HEK293T (cell line): Measurements from ENCODE around the gene MAX.

Experiments
- BHLHE40 ChIP-seq: fragments of 450-650 bp; IDR thresholded peaks from 2 replicates; pipeline ENCODE4 v1.6.1; 2016; ENCODE audit warnings: mild to moderate bottlenecking, moderate library complexity, borderline replicate concordance
- ELF4 ChIP-seq: fragments of 450-650 bp; IDR thresholded peaks from 2 replicates; pipeline ENCODE4 v1.6.1; 2017; ENCODE audit warnings: antibody characterized with exemption
- FOXA1 ChIP-seq: fragments of 450-650 bp; IDR thresholded peaks from 2 replicates; pipeline ENCODE4 v1.6.1; 2016; ENCODE audit warnings: mild to moderate bottlenecking
- FOXK2 ChIP-seq: fragments of 450-650 bp; IDR thresholded peaks from 2 replicates; pipeline ENCODE4 v1.6.1; 2016; ENCODE audit warnings: mild to moderate bottlenecking
- FOXM1 ChIP-seq: fragments of 450-650 bp; IDR thresholded peaks from 2 replicates; pipeline ENCODE4 v1.6.1; 2017; ENCODE audit warnings: mild to moderate bottlenecking, borderline replicate concordance
- HDGF ChIP-seq: fragments of 450-650 bp; IDR thresholded peaks from 2 replicates; pipeline ENCODE4 v1.6.1; 2017; ENCODE audit warnings: antibody characterized with exemption, borderline replicate concordance
- L3MBTL2 ChIP-seq: fragments of 450-650 bp; conservative IDR thresholded peaks from 2 replicates; pipeline ENCODE4 v1.6.1; 2016; ENCODE audit warnings: mild to moderate bottlenecking
- SP1 ChIP-seq: fragments of 450-650 bp; IDR thresholded peaks from 2 replicates; pipeline ENCODE4 v1.6.1; 2017
- SUZ12 ChIP-seq: fragments of 450-650 bp; IDR thresholded peaks from 2 replicates; pipeline ENCODE4 v1.6.1; 2016; ENCODE audit warnings: mild to moderate bottlenecking
- TARDBP ChIP-seq: fragments of 450-650 bp; IDR thresholded peaks from 2 replicates; pipeline ENCODE4 v1.6.1; 2016

GRCh38 chr14:65042296-65042695, 60.0 kb downstream of the MAX start:
- TF ChIP-seq SUZ12 (no peak), SP1 (no peak), BHLHE40 (no peak), FOXA1 (no peak), HDGF (no peak), TARDBP (no peak), FOXK2 (no peak), ELF4 (no peak), FOXM1 (no peak), L3MBTL2 (no peak)
